HG03097 (cell line): ENCODE measurements around the gene GLDC.
"Not testable (repeated sequence)": the region's sequence is repeated elsewhere in the genome, so short reads cannot be mapped to it uniquely, and the experiment has no call there.

Experiments used
- ATAC-seq: cut with Tn5 transposase; IDR thresholded peaks from one replicate; pipeline ENCODE4 v1.9.1; 2021; ENCODE audit not compliant: unreplicated experiment, low FRiP score

GLDC gene

DNA sequence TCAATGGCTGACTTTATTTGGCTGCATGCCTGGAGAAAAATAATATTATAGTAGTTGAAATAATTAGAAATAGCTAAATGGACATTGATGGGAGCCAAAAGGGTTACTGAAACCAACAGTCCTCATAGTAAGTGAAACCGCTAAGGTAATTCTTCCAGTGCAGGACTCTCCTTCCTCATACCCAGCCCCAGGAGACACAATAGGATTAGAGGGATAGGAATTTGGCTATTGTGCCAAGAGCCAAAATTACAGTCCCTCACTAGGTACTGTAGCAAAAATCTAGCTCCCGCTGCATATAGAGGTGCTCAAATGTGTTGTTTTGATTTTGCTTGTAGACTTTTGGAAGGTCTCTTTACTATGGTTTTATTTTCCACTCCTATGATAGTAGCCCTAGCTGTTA, 20.2 kb downstream of the GLDC start:
- ATAC-seq, result no peak

DNA sequence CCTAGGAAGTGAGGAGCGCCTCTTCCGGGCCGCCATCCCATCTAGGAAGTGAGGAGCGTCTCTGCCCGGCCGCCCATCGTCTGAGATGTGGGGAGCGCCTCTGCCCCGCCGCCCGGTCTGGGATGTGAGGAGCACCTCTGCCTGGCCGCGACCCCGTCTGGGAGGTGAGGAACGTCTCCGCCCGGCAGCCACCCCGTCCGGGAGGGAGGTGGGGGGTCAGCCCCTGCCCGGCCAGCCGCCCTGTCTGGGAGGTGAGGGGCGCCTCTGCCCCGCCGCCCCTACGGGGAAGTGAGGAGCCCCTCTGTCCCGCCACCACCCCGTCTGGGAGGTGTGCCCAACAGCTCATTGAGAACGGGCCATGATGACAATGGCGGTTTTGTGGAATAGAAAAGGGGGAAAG, 22.7 kb downstream of the GLDC start:
- ATAC-seq, result not testable (repeated sequence)

DNA sequence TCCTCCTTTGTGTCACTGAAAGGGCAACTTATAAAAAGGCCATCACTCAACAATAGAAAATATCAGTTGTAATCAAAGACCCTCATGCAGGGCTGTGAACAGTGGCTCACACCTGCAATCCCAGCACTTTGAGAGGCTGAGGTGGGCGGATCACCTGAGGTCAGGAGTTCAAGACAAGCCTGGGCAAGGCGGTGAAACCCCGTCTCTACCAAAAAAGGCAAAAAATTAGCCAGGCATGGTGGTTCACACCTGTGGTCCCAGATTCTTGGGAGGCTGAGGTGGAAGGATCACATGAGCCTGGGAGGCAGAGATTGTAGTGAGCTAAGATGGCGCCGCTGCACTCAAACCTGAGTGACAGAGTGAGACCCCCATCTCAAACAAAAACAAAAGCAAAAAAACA, 24.7 kb downstream of the GLDC start:
- ATAC-seq, result no peak

DNA sequence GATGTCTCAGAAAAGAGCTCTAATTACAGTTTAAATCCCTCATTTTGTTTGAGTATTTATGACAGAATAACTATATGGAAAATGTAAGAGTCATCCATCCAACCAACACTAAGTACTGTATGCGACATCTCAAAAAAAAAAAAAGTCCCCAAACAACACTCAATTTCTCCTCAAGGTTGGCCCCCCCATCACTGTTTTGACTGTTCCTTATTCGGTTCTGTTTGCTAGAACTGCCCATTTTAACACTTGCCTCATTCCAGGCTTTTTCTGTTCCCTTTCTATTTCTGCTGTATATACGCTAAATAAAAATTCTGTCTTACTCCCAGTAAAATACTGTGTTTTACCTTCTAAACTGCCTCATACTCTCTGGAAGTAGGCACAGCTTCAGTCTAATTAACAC, 25.2 kb downstream of the GLDC start:
- ATAC-seq, result no peak

DNA sequence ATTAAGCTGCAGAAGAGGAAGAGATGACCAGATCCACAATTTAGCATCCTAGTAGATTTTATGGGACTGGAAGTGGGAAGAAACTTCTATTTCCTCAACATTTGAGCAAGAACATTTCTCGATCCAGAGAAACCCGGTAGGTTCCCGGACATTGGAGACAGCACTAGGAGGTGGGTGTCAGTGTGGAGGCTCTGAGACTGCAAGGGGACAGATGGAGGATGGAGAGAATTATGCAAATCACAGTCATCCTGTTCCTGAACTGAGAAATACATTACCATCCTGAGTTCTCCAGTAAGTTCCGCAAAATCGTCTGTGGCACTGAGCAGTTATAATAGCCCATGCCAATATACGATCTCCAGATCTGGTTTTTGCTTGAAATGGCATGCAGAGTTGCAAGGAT, 25.6 kb downstream of the GLDC start:
- no peak for ATAC-seq

DNA sequence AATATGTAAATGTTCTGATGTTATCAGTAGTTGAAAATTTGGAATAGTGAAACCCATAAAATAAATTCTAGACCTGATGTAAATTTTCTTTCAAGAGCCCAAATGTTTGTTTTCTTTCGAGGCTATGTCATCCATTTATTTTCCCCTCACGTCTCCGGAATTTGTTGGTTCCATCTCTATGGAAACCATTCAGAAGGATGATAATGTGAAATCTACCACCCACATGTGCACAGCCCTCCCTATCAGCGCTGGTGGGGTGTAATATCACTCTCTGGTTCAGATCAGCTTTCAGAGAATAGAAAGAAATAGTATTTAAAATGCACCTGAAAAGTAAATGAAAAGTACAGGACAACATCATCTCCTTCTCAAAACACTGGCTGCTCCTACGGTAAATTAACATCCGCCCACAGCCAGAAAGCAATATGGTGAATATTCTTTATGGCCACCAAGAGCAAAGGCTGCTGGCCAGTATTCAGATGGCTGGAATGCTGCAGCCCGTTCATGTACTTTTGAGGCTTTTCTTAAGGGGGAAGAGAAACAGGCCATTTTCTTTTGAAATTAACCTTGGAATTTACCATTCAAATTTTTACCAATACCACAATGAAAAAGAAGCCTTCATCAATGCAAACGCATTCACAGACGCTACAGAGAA, 28.5 kb downstream of the GLDC start:
- ATAC-seq, result no peak

DNA sequence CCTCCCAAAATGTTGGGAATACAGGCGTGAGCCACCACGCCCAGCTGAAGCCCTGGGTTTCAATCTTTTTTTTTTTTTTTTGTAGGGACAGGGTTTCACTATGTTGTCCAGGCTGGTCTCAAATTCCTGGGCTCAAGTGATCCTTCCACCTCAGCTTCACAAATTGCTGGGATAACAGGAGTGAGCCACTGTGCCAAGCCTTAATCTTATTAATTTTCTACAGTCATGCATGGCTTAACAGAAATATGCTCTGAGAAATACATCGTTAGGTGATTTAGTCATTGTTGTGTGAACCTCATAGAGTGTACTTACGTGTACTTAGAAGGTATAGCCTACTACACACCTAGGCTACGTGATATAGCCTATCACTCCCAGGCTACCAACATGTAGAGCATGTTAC, 31.0 kb downstream of the GLDC start:
- no peak for ATAC-seq

DNA sequence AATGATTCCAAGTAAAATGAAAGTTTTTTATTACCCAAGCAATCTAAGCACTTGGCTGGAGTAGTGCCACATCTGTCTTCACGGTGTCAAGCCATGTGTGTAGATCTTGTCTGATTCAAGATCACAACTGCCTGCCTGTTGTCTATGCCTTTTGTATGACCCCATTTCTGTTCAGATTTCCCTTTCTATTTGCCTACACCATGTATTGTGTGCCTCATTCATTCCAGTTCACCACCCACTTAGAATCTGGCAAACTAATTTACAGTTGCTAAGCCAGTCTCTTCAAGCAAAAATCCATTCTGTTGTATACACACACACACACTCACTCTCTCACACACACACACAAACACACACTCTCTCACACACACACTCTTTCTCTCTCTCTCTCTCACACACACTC, 33.7 kb downstream of the GLDC start:
- ATAC-seq, result no peak

DNA sequence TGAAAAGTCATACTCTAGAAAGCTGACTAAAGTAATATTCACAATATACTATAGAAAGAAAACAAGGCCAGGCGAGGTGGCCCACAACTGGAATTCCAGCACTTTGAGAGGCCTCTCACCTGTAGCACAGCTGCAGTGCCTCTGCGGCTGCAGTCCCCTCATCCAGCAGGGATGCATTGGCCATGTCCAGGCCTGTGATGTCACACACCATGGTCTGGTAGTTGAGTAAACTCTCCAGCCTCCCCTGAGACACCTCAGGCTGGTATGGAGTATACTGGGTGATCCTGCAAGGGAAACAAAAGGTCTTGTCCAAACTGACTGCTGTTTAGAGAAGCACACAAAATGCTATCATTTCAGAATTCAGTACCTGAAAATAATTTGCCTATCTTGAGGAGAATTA, 35.5 kb downstream of the GLDC start:
- no peak for ATAC-seq

DNA sequence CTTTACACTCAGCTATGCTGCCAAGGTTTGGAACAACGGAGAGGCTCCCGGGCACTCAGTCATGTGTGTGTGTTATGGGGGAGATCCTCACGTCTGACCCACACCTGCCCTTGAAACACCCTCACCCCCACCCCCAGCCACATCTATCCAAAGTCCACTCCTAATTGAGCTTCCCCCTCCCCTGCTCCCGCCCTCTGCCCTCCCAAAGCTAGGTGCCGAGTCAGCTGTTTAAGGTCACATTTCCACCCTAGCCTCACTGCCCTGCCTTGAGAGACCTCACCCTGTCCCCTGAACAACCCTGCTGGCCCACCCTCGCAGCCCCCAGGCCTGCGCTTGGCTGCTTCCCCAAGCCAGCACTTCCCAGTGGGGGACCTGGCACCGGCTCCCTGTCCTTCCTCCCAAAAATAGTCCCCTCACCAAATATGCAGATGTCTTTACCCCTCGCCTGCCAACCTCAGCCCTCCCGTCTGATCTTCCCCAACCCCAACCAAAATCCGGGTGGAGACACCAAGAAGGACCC, 36.0 kb downstream of the GLDC start:
- ATAC-seq, result no peak

DNA sequence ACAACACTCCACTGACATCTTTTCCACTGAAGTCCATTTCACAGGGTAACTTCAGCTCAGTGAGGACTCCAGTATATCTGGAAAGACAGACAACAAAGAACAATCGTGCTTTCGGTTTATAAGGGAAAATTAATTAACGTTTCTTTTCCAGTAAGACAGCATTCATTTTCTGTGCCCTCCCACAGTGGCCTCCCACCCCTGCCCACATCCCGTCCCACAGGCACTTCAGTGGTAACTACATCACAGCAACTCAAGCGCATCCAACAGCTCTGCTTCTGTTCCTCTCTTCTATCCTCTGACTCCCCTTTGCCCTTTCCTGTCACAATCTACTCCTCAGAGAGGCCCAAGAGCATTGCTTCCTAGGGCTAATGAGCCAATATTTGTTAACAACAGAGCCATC, 40.3 kb downstream of the GLDC start:
- ATAC-seq, result peak; percentile 82

DNA sequence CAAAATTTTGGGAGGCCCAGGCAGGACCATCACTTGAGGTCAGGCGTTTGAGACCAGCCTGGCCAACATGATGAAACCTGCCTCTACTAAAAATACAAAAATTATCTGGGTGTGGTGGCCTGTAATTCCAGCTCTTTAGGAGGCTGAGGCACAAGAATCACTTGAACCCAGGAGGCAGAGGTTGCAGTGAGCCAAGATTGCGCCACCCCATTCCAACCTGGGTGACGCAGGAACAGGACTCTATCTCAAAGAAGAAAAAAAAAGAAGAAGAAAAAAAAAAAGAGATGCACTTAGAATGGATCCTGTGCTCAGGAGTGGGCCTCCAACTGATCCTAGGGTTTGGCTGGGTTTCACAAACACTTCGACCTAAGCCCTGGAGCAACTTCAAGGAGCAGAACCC, 45.1 kb downstream of the GLDC start:
- ATAC-seq, result no peak

DNA sequence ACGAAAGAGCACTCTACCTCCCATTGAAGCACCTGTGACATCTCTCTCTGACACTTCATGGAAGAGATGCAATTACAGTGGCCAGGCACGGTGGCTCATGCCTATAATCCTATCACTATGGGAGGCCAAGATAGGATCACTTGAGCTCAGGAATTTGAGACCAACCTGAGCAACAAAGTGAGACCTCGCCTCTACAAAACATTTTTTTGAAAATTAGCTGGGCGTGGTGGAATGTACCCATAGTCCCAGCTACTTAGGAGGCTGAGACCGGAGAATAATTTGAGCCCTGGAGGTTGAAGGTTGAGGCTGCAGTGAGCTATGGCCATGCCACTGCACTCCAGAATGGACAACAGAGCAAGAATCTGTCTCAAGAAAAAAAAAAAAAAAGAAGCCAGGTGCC, 45.5 kb downstream of the GLDC start:
- ATAC-seq, result no peak

DNA sequence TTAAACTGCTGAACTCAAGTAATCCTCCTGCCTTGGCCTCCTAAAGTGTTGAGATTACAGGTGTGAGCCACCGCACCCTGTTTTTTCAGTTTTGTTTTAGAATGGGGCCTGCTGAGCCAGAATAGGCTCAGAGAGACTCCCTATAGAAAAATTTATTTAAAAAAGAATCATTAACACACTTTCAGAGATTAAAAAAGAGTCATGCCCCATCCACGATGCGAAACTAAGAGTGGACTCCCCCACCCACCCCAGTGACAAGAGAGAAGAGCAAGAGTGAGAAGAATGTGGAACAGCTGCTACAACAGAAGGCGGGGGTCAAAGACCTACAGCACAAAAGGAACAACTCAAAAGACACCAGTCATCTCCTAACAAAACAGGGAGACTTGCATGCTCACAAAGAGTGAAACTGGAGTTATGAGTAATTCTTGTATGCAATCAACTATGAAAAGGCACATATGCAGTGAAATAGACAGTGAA, 47.2 kb downstream of the GLDC start:
- peak; percentile 98 for ATAC-seq

DNA sequence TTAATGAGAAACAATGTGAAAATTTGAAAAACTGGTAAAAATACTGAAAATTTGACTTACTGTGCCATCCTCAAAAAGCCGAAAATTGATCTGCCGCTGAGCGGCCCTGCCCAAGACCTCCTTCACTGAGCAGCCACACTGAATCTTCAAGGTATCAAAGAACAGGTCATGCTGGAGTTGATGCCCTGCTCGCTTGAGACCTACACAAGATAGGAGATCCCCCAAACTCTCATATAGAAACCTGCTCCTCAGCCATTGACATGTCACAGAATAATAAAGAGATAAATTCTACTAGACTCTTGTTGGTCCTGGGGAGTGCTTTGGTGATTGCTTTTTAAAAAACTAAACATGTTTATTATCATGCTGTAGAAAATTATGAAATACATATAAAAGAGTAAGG, 52.7 kb downstream of the GLDC start:
- ATAC-seq, result no peak

DNA sequence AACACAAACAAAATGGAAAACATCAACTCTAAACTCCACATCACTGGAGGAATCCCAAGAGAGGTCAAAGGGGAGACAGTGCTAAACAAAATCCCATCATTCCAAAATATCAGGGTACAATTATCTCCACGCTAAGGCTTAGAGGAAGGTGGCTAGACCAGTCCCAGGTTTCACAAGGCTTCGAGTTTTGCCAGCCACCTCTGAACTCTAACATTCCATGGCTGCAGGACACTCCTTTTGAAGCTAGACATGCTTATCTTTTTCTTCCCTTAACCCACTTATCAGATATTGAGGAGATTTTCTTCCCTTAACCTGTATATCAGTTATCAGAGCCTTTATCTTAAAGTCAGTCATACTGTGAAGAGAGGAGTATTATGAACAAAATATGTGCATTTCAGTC, 53.3 kb downstream of the GLDC start:
- ATAC-seq, result no peak

DNA sequence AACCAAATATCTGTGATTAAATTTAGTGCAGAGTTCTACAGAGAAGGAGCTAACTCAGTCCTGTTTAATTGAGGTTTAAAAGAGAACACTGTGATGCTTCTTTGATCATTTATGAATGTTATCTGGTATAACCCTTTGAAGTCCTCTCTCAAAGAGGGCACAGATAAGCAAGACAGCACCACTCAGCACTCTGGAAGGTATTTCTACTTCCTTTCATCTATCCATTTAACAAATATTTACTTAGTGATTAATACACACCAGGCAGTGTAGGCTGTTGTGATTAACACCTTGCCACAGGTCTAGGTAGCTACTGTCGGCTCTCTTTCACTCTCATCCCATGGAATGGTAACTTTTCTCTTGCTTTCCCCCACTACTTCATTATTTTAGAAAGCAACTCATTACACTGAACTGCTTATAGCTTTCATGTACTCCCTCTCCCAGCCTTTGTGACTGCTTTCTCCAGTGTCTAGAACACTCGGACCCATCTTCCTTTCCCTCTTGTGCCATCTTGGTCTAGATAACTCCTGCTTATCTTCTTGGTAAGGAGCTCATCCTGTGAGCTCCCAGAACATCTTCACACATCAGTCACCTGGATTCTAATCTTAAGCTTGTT, 54.7 kb downstream of the GLDC start:
- ATAC-seq, result no peak

DNA sequence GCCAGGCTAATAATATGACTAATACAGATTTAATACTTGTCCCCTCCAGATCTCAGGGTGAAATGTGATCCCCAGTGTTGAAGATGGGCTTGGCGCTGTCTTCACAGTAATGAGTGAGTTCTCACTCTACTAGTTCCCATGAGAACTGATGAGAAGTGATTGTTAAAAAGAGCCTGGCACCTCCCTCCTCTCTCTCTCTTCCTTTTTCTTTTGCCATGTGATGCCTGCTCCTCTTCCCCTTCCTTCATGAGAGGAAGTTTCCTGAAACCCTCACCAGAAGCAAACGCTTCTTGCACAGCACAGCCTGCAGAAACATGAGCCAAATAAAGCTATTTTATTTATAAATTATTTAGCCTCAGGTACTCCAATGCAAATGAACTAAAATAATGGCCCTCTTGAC, 55.2 kb downstream of the GLDC start:
- ATAC-seq, result no peak

DNA sequence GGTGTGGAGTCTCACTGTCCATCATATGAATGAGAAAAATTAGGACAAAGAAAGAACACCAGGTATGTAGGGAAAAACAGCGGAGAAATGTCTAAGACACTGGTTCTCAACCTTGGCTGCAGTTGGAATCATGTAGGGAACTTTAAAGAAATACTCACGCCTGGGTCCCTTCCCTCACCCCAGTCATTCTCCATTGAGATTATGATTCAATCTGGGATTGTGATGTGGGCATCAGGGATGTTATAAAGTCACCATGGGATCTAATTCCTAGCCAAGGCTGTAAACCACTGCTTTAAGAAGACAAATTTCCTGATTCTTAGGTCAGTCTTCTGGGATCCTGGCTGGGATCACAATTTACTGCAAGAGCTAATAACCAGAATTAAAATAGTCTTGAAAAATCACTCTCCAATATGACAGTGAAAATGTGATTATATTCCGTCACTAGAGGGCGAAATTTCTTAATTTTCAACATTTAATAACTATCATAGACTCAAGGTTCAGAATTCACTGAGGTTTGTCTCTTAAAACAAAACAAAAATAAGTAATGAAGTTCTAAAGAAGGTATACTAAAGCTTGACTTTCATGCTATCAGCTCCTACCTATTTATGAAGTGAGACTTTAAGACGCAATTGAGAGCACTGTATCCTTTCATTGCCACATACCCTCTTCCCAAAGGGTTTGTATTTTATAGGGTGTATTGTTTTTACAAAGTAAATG, 60.5 kb downstream of the GLDC start:
- ATAC-seq, result no peak

DNA sequence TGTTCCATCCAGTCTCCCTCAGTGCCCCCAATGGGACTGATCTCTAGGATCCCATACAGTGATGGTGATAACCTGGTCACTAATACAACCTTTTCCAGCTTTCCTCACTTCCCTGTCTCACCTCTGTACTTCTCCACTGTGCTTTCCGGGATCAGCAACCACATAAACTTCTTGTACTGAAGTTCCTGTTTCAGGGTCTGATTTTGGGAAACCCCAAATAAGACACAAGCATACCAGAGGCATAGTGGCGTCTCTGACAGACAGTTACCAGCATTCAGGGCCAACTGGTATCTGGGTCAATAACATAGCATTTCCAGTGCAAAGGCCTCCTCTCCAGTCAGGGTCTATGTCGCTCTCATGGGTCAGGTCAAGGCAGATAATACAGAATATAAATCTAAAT, 64.3 kb downstream of the GLDC start:
- ATAC-seq, result no peak

DNA sequence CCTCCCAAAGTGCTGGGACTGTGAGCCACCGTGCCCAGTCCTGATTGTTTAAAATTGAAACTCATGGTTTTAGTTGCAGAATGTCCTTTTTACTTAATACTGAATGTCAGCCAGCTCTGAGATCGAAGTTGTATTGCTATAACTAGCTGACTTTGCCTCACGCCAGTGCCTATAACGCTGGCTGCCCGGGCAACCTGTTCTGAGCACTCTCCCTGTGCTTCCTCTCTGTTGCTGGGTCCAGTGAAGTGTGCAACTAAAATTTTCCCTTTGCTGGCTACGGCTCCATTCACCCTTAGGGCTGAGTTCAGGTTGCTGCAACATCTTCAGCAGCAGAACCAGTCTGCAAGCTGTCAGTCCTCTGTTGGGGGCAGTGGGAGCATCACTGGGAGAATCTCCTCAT, 65.9 kb downstream of the GLDC start:
- ATAC-seq, result no peak

DNA sequence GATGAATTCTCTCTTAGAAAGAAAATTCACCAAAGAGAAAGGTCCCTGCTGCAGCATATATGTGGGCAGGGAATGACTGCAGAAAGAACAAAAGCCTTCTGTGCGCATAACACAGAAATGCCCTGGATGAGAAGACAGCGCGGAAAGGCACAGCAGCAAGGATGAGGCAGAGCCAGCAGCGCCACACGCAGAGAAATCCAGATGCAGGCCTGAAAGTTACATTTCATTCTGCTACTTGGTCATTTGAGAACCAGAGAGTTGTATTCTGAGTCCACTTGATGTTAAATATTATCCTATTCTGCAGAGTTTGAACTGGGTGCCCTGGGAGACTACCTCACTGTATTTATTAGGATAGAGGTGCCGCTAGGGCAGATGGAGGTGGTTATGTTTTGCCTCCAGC, 68.5 kb downstream of the GLDC start:
- ATAC-seq, result no peak
